GM19452 (cell line): ENCODE data around the gene C1QBP.
"Not testable (repeated sequence)": the region's sequence is repeated elsewhere in the genome, so short reads cannot be mapped to it uniquely, and the experiment has no call there.

ENCODE experiments used
- ATAC-seq: cut with Tn5 transposase; IDR thresholded peaks from one replicate; pipeline ENCODE4 v1.9.1; 2021; ENCODE audit not compliant: unreplicated experiment

Gene C1QBP

GRCh38 chr17:5434984-5435383 is 4.0 kb downstream of the C1QBP start:
- ATAC-seq: no peak

- ATAC-seq: no peak
Measured at GRCh38 chr17:5431949-5432556, 6.9 kb downstream of the C1QBP start.

- ATAC-seq: not testable (repeated sequence)
Measured at GRCh38 chr17:5431234-5431633, 7.7 kb downstream of the C1QBP start.

GRCh38 chr17:5430413-5430999 is 8.4 kb downstream of the C1QBP start:
- ATAC-seq: no peak

GRCh38 chr17:5429191-5429887 is 9.6 kb downstream of the C1QBP start:
- no peak for ATAC-seq

GRCh38 chr17:5425826-5426225 is 13.1 kb downstream of the C1QBP start:
- no peak for ATAC-seq

GRCh38 chr17:5424909-5425308 is 14.0 kb downstream of the C1QBP start:
- no peak for ATAC-seq

- ATAC-seq: no peak
Measured at GRCh38 chr17:5422505-5422904, 16.4 kb downstream of the C1QBP start.

- ATAC-seq: peak; percentile 53
Measured at GRCh38 chr17:5419959-5420653, 18.8 kb downstream of the C1QBP start, which contains the start of gene RPAIN. Gene RPAIN, plus strand, starts transcription at chr17:5420182. Its CDS starts 29 bp downstream, at chr17:5420211.

GRCh38 chr17:5419356-5419958 is 19.5 kb downstream of the C1QBP start, which contains the start of gene NUP88:
Gene NUP88, minus strand, starts transcription at chr17:5419662. Its CDS starts 12 bp downstream, at chr17:5419650.
- peak; percentile 81 for ATAC-seq

GRCh38 chr17:5418858-5419355 is 20.0 kb downstream of the C1QBP start:
- ATAC-seq: peak; percentile 31

GRCh38 chr17:5416901-5417300 is 22.1 kb downstream of the C1QBP start:
- ATAC-seq: no peak

- no peak for ATAC-seq
Measured at GRCh38 chr17:5413682-5414081, 25.3 kb downstream of the C1QBP start.

GRCh38 chr17:5410594-5411272 is 28.2 kb downstream of the C1QBP start:
- no peak for ATAC-seq

- no peak for ATAC-seq
Measured at GRCh38 chr17:5408186-5408585, 30.8 kb downstream of the C1QBP start.

- ATAC-seq: no peak
Measured at GRCh38 chr17:5405400-5405799, 33.6 kb downstream of the C1QBP start.

- no peak for ATAC-seq
Measured at GRCh38 chr17:5399767-5400166, 39.2 kb downstream of the C1QBP start.

GRCh38 chr17:5396612-5397011 is 42.3 kb downstream of the C1QBP start:
- ATAC-seq: no peak

GRCh38 chr17:5391678-5392077 is 47.3 kb downstream of the C1QBP start:
- no peak for ATAC-seq
